ENCODE measurements around the gene SERPINI1. TPM values are rescaled to one million over a fixed set of nuclear protein-coding genes. Genes with fewer than 3 reads are reported as not detected.

SERPINI1 gene
- total and polyA plus RNA-seq, 11 donors = 5.6 to 18.5 (median 10.7) TPM

GRCh38 chr3:167870181-167870580 is 134.7 kb downstream of the SERPINI1 start:
- 19 to 36% (median 31%) methylated on average over 4 of the region's 4 CpGs for WGBS, 4 donors
- TF ChIP-seq POLR2A (IDR thresholded peaks at IDR 0.05) (no peak), CTCF (IDR thresholded peaks at IDR 0.05) (no peak)
- DNase-seq (no peak), ATAC-seq (peak in 2 of 4 donors; percentile 35 to 67)
- Histone ChIP-seq H3K4me3 (peak overlapping the region in 9 of 12 donors; percentile 8 to 29 (median 18)), H3K27ac (peak overlapping the region; percentile 19 to 90 (median 78)), H3K9me3 (peaks cover 0 to 5% (median 0%) of the 10 kb centered on the region in 12 donors), H3K4me1 (peaks cover 3 to 57% (median 39%) of the 10 kb centered on the region in 12 donors), H3K36me3 (peaks cover 0 to 2% (median 0%) of the 10 kb centered on the region in 9 donors), H3K27me3 (no peaks in the 10 kb centered on the region)
- intact Hi-C loops (cut with DNase I) = loop anchor here in 4 of 10 donors (5.0 to 10.0 kb wide), 3 partner anchors 133 to 465 kb away; partner anchors contain the start of genes SERPINI1 (in 3 of the 4) and PDCD10 (in 2 of the 4)

DNA sequence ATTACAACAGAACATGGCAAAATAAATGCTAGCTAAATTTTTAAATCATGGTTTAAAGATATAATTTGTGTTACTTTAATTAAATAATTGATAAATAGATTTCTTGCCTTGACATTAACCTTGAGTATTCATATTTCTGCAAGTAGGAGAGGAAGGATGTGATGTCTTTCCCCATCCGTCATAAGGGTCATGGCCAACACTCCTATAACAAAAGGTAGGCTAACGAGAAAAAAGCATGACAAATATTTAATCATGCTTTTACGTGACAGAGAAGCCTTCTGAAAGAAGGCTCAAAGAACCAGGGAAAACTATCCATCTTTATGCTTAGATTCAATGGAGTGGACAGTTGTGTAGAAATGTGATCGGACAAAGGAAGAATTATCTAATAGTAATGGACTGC is 135.2 kb downstream of the SERPINI1 start:
- peak in 2 of 4 donors; percentile 53 to 78 for ATAC-seq
- WGBS, 4 donors = 63 to 77% (median 72%) methylated on average over 4 of the region's 4 CpGs
- intact Hi-C loops (cut with DNase I) = loop anchor here in 4 of 10 donors (5.0 to 10.0 kb wide), 3 partner anchors 133 to 466 kb away; partner anchors contain the start of genes SERPINI1 (in 3 of the 4) and PDCD10 (in 2 of the 4)

GRCh38 chr3:167872032-167872431 is 136.5 kb downstream of the SERPINI1 start:
- no peak for ATAC-seq
- Histone ChIP-seq H3K4me1 (peaks cover 3 to 72% (median 46%) of the 10 kb centered on the region in 12 donors), H3K36me3 (peaks cover 0 to 2% (median 0%) of the 10 kb centered on the region in 9 donors), H3K9me3 (peaks cover 0 to 5% (median 0%) of the 10 kb centered on the region in 12 donors), H3K27ac (peak overlapping the region; percentile 7 to 90 (median 76)), H3K4me3 (no peak overlapping the region), H3K27me3 (no peaks in the 10 kb centered on the region)
- 55 to 80% (median 72%) methylated on average over 3 of the region's 3 CpGs for WGBS, 4 donors
- no peak for DNase-seq
- intact Hi-C loops (cut with DNase I) = loop anchor here in 4 of 10 donors (5.0 to 10.0 kb wide), 3 partner anchors 135 to 467 kb away; partner anchors contain the start of genes SERPINI1 (in 3 of the 4) and PDCD10 (in 2 of the 4)
- TF ChIP-seq CTCF (IDR thresholded peaks at IDR 0.05) (no peak), POLR2A (IDR thresholded peaks at IDR 0.05) (no peak)

More for the DNA sequence above, 135.2 kb downstream of the SERPINI1 start:
- H3K4me3 ChIP-seq = peak overlapping the region in 2 of 12 donors; percentile 14 to 21
- H3K36me3 ChIP-seq = peaks cover 0 to 2% (median 0%) of the 10 kb centered on the region in 9 donors
- no peaks in the 10 kb centered on the region for H3K27me3 ChIP-seq
- peaks cover 3 to 62% (median 43%) of the 10 kb centered on the region in 12 donors for H3K4me1 ChIP-seq
- no peak for DNase-seq
- H3K9me3 ChIP-seq = peaks cover 0 to 5% (median 0%) of the 10 kb centered on the region in 12 donors
- no peak for TF ChIP-seq CTCF (IDR thresholded peaks at IDR 0.05)
- H3K27ac ChIP-seq = peak overlapping the region; percentile 61 to 90 (median 78)

- WGBS, 4 donors = 44 to 55% (median 53%) methylated on average over 1 of the region's 1 CpG
- Histone ChIP-seq H3K27me3 (no peaks in the 10 kb centered on the region), H3K4me3 (no peak overlapping the region), H3K36me3 (peaks cover 0 to 1% (median 0%) of the 10 kb centered on the region in 9 donors), H3K27ac (peak overlapping the region in 8 of 12 donors; percentile 41 to 90 (median 80)), H3K9me3 (peaks cover 0 to 5% (median 0%) of the 10 kb centered on the region in 12 donors), H3K4me1 (peaks cover 3 to 72% (median 49%) of the 10 kb centered on the region in 12 donors)
- peak in 4 of 12 donors; percentile 9 to 17 (median 14) for TF ChIP-seq CTCF (IDR thresholded peaks at IDR 0.05)
- TF ChIP-seq POLR2A (IDR thresholded peaks at IDR 0.05) = no peak
- intact Hi-C loops (cut with DNase I) = loop anchor here in 4 of 10 donors (5.0 to 10.0 kb wide), 3 partner anchors 136 to 468 kb away; partner anchors contain the start of genes SERPINI1 (in 3 of the 4) and PDCD10 (in 2 of the 4)
- DNase-seq (no peak), ATAC-seq (no peak)
Measured at GRCh38 chr3:167872941-167873340, 137.4 kb downstream of the SERPINI1 start.
